Measurements from ENCODE around the gene JAG1.

- TF ChIP-seq POLR2A (IDR thresholded peaks at IDR 0.05) (no peak), CTCF (IDR thresholded peaks at IDR 0.05) (no peak)
These were observed 59.9 kb downstream of the JAG1 start for GRCh38 chr20:10613911-10614310.
